GM21360 (cell line): Measurements from ENCODE around the gene COX5A.
"Not testable (repeated sequence)": the region's sequence is repeated elsewhere in the genome, so short reads cannot be mapped to it uniquely, and the experiment has no call there.

ENCODE experiments used
- ATAC-seq: cut with Tn5 transposase; IDR thresholded peaks from one replicate; pipeline ENCODE4 v1.9.1; 2021; ENCODE audit warnings: mild to moderate bottlenecking, moderate library complexity; ENCODE audit not compliant: unreplicated experiment

COX5A gene

DNA sequence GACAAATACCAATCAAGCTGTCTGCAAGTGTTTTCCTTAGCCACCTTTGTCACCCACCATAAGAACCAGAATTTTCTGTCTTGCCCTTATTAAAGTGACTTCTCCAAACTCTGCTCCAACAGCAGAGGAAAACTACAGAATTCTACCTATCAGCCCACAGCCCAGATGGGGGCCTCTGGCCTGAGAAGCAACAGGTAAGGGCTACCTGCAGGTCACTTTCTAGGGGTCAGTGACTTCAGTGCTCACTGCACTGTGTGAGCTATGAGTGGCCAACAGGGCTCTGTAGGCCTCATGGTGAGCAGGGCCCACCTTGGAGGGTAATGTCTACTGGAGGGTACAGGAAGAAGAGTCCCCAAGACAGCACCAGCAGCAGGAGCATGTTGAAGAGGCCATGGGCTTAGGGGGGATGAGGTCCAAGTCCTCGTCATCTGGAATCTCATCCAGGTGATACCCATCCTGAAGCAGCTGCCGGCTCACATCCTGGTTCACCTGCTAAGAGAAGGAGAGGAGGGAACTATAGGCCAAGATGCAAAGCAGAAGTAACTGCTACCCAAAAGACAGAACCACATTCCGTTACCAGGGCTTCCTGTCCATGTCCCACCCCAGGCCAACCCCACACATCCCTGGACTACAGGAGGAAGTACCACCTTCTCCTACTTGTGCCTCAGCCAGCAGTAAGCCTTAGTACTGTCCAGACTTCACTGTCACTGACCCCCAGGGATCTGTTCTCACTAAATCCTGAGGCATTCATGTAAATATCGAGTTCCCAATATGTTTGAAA lies 35.4 kb downstream of the COX5A start:
- no peak for ATAC-seq

DNA sequence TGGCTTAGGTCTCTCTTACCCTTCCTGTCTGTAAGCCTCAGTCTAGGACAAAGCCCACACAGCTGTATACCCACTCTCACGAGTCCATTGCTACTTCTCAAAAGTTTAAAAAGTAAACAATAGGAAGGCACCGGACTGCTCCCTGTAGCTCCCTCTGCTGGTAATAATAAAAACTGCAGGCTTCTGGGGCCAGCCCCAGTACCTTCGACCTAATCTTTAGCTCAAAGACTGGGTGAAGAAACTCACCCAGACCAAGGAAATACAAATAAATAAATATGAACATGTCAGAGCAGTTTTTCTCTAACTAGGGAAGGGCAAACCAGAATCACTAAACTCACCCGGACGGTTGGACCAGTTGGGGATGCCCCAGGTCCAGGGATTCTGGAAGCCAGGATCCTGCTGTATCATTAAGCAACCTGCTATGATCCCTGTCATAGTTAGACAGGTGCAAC lies 36.2 kb downstream of the COX5A start:
- no peak for ATAC-seq

DNA sequence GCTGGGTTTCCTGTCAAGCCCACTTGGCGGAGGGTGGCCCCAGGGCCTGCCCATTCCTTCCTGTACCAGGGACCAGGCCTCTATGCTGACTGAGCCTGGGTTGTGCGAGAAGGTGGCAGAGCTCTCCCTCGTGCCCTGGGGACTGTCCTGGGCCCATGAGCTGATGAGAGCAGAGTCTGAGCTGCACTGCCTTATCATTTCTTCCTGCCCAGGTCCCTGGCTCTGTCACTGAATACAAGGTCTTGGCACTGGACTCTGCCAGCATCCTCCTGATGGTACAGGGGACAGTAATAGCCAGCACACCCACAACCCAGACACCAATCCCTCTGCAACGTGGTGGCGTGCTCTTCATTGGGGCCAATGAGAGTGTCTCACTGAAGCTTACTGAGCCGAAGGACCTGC lies 40.6 kb downstream of the COX5A start:
- no peak for ATAC-seq

DNA sequence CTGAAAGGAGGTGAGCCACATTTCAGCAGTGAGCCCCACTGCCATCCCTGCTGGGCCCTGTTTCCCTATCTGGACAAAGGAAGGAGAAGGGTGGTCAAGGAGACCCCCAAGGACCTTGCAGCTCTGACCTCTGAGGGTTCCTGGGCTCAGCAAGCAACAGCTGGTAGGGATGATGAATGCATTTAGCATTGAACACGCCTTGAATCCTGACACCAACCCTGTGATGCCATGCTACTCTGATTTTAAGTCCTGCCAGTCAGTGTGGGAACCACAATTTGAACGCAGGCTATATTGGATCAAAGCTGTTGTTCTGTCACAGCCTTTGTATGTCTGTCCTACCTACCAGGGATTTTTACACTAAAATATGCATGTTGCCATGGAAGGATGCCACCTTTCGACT lies 41.6 kb downstream of the COX5A start:
- ATAC-seq: no peak

DNA sequence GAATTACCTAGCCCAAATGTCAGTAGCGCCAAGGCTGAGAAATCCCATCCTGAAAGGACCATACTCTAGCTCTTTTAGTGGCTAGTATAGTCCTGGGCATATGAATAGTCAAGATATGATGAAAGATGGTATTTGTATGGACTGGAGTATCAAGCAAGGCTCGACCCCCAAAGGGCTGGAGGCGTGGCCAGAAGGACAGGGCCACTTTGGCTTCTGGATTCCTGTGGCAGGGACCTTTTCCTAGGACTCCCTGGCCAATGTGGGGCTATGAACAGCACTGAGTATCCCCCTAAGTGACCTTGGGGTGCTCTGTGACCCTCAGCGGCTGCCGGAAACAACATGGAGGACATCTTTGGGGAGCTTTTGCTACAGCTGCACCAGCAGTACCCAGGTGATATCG lies 42.0 kb downstream of the COX5A start:
- ATAC-seq: no peak

DNA sequence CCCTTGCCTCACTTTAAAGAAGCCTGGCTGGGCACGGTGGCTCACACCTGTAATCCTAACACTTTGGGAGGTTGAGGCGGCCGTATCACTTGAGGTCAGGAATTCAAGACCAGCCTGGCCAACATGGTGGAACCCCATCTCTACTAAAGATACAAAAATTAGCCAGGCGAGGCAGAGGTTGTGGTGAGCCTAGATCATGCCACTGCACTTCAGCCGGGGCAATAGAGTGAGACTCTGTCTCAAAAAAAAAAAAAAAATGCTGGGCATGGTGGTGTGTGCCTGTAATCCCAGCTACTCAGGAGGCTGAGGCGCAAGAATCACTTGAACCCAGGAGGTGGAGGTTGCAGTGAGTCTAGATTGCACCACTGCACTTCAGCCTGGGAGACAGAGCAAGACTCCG lies 43.5 kb downstream of the COX5A start:
- not testable (repeated sequence) for ATAC-seq

DNA sequence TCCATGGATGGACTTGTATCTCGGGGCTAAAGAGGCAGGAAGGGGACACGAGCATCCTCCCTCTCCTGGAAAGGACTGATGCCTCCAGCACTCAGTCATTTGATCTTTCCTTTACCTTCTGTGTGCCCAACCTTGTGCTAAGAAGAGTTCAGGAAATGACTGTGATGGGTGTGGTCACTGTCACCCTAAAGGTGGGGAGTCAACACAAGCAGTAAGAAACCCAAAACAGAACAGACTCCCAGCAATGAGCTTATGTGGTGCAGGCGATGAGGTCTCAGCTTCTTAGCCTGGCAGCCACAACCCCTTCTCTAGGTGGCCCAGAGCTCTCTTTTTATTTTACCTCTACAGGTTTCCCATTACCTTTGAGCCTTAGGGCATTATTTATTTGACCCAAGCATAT lies 44.2 kb downstream of the COX5A start:
- ATAC-seq: no peak

DNA sequence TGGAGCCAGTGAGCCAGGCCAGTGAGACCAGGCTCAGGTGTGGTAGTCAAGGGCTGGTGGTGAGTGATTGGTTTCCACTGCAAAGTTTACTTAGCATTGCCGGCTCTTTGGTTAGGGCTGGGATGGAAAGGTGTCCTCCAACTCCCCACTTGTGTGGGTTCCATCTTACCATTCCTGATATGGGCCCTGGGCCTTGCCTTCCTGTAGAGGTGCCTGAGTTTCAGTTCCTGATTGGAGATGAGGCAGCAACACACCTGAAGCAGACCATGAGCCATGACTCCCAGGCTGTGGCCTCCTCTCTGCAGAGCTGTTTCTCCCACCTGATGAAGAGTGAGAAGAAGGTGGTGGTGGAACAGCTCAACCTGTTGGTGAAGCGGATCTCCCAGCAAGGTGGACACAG lies 44.9 kb downstream of the COX5A start:
- ATAC-seq: no peak

DNA sequence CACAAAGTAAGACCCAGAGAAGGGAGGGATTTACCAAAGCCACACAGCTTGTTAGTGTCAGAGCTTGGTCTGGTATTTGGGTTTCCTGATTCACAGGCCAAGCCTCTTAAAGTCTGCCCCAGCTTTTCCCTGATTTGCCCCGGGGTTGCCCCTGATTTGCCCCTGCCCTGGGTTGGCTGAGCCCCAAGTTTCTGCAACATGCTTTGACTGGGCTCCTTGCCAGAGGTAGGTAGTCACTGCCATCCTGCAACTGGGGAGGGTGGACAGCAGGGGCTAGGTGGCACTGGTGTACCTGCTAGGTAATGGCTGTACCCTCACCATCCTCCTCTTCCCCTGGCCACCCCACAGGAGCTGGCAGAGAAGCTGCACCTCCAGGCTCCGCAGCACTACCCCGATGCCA lies 45.6 kb downstream of the COX5A start:
- ATAC-seq: no peak

DNA sequence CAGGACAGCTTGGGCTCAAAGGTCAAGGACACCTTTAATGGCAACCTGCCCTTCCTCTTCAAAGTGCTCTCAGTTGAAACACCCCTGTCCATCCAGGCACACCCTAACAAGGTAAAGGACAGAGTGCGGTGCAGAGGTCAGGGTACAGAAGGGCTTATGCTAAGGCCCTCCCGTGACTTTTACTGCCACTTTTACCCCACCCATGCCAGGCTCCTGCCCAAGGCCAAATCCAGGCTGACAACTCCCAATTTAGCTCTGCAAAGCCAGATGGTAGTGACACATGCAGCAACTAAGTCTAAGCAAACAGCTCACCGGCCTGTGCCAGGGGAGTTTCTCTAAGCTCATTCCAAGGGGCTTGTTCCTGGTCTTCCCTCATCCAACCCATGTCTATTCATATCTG lies 46.4 kb downstream of the COX5A start:
- ATAC-seq: no peak

DNA sequence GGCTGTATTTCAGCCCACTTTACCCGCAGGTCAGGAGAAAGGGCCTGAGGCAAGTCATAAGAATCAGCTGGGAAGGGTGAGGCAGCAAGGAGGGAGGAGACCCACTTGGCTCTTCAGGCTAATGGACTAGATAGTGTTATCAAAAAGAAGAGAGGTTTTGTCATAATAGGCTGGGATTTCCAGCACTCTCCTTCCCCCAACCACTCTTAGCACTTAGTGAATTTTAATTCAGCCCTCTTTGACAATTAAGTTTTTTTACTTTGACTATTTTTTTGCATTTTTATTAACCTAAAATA lies 47.3 kb downstream of the COX5A start:
- no peak for ATAC-seq

DNA sequence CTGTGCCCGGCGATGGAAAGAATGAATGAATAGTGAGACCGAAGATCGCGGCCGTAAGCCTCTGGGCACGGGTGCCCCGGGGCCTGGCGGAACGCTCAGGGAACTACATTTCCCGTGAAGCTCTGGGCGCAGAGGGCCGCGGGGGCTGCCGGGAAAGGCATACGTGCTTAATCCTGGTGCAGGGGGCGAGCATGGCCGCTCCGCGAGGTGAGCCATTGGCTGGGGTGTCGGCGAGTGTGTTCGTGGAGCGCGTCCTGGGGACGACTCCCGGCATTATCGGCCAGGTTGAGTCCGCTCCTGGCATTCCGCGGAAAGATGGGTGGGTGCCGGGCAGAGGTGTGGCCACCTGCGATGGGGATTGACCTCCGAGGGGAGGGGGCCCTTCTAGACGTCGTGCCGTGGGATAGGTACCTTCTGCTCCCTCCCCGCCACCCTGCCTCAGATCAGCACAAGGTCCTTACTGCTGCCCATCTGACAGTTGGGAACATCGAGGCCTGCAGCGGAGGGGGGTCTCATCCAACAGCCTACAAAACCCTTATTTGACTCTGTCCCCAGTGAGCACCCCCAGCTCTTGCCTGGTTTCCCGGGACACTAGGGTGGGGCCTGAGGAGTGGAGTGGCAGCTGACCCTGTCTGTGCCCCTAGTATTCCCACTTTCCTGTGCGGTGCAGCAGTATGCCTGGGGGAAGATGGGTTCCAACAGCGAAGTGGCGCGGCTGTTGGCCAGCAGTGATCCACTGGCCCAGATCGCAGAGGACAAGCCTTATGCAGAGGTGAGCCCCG lies 47.8 kb downstream of the COX5A start, which contains the start of gene MPI:
Gene MPI (plus strand): TSS at position 160 of the 782 bp plus-strand sequence. CDS start 32 bp downstream, at position 192.
- ATAC-seq: peak; percentile 77

DNA sequence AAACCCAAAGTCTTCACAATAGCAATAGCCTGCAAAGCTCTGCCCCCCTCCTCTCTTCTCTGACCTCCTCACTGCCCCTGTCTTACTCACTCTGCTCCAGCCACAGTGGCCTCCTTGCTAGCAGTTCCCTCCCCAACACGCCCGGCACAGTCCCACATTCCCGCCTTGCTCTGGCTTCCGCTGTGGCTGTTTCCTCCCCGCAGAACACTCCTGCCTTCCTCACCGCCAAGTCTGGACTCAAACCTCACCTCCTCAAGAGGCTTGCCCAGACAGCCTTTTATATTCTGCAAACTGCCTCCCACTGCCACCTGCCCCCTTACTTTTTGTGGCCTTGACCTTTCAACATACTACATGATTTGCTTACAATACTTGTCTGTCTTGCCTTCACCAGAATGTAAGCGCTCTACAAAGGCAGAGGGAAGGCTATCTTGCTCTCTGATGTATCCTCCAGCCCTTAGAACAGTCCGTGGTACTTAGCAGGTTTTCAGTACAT lies 48.4 kb downstream of the COX5A start:
- ATAC-seq: no peak

DNA sequence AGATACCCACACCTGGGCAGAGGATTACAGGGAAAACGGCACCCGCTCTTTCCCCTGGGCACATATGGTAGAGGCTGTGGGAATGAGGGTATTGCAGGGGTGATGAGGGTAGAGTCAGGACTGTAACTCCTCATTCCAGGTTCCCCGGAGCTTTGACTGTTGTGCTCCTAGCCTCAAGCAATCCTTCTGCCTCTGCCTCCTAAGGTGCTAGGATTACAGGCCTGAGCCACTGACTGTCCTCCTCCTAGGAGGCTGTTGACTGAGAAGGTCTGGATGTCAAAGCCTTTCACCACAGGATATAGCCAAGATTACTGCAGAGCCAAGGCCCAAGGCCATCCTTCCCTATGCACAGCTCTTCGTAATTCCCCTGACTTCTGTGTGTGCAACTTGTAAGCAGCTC lies 49.2 kb downstream of the COX5A start:
- ATAC-seq: no peak

DNA sequence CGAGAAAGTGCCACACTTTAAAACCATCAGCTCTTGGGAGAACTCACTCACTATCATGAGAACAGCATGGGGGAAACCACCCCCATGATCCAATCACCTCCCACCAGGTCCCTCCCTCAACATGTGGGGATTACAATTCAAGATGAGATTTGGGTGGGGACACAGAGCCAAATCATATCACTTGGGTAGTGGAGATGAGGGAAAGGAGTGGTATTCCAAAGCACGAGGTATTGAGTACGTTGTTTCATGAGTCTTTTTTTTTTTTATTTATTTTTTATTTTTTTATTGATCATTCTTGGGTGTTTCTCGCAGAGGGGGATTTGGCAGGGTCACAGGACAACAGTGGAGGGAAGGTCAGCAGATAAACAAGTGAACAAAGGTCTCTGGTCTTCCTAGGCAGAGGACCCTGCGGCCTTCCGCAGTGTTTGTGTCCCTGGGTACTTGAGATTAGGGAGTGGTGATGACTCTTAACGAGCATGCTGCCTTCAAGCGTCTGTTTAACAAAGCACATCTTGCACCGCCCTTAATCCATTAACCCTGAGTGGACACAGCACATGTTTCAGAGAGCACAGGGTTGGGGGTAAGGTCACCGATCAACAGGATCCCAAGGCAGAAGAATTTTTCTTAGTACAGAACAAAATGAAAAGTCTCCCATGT lies 50.2 kb downstream of the COX5A start:
- not testable (repeated sequence) for ATAC-seq

DNA sequence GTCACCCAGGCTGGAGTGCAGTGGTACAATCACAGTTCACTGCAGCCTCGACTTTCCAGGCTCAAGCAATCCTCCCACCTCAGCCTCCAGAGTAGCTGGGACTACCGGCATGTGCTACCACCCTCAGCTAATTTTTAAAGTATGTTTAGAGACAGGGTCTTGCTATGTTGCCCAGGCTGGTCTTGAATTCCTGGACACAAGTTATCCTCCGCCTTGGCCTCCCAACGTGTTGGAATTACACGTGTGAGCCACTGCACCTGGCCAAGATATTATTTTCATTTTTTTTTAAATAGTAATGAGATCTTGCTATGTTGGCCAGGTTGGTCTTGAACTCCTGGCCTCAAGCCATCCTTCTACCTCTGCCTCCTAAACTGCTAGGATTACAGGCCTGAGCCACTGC lies 52.4 kb downstream of the COX5A start:
- ATAC-seq: no peak

DNA sequence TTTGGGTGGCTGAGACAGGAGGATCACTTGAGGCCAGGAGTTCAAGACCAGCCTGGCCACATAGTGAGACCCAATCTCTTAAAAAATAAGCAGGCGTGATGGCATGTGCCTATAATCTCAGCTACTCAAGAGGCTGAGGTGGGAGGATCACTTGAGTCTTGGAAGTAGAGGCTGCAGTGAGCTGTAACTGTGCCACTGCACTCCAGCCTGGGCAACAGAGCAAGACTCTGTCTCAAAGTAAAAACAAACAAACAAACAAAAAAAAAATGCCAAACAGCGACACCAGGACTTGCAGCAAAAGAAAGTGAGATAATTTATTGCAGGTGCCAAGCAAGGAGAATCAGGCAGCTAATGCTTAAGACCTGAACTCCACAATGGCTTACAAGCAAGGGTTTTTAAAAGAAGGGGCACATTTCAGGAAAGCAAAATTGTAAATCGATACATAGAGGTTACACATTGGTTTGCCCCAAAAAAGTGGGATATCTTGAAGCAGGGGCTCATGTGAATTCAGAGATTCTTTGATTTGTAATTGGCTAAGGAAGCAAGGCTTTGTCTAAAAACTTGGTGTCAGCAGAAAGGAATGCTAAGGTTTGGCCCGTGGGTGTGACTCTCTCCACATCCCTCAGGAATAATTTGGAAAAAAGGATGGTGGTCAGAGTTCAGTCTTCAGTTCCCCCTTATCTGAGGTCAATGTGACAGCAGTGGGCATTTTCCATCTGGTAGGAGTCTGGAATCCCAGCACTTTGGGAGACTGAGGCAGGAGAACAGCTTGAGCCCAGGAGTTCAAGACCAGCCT lies 53.2 kb downstream of the COX5A start:
- ATAC-seq: no peak

DNA sequence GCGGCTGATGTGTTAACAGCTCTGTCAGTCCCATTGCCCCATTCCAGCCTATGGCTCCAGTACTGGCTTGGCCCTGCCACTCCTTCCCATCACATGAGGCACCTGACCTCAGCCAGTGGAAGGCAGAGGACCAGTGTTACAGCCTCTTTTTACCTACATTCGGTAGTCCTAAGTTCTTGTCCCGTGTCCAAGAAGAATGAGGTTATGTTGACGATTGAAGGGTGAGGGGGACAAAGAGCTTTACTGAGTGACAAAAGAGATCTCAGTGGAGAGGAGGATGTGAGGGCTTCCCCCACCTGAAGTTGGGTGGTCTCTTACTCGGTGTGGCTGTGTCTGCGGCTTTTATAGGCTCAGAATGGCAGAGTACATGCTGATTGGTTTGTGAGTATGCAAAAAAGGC lies 55.3 kb downstream of the COX5A start:
- ATAC-seq: no peak

DNA sequence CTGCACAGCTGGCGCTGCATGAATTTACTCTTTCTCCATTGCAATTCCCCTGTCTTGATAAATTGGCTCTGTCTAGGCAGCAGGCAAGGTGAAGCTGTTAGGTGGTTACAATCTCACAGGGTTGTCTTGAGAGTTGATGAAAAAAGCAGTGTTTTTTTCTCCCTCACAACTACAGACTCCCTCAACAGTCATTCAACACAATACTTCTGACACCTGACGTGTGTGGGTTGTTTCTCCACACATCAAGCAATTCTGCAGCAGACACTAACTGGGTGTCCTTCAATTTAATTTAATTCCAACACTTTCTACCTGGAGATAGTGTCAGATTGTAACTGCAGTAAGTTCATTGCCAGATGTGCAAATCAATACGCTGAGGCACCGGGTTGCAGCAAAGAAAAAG lies 59.6 kb downstream of the COX5A start:
- ATAC-seq: no peak

DNA sequence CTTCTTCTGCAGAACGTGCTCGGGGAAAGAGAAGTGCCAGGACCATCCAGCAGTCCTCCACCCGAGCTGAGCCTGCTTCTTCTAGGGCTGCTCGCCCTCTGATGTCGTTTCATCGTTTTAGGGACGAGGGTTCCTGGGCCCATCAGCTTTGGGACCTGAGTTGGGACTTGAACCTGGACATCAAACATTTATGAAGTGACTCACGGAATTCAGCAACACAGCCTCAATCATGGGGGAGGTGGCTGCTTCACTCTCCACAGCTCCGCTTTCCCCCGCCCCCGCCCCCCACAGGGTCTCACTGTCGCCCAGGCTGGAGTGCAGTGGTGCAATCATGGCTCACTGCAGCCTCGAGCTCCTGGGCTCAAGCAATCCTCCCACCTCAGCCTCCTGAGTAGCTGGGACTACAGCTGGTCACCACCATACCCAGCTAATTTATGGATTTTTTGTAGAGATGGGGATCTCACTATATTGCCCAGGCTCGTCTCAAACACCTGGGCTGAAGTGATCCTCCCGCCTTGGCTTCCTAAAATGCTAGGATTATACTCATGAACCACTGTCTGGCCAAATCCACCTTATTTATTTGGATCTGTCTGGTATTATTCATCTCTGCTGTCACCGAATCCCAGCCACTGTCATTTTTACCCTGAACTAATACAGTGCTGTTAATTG lies 64.0 kb downstream of the COX5A start:
- ATAC-seq: no peak
